ENCODE data around the gene UBC. TPM values are rescaled to one million over a fixed set of nuclear protein-coding genes. Genes with fewer than 3 reads are reported as not detected.

Gene UBC
- total and polyA plus RNA-seq, 2 of the 4 experiments (the other 2 are of a cell fraction): 2,042 to 4,320 TPM

GRCh38 chr12:124930586-124930985 lies 16.1 kb upstream of the UBC start:
- Histone ChIP-seq H3K56ac (ENCODE audit: extremely low read depth, insufficient read depth, low read length) (no peak overlapping the region), H2AFZ (replicated peaks; ENCODE audit: low read length, poor library complexity) (peak overlapping the region; percentile 43), H3K27ac (ENCODE audit: insufficient read depth, low read length) (no peak overlapping the region), H3K79me1 (ENCODE audit: low read depth in 1 of 2, low read length in 2 of 2) (peaks cover 0 to 3% of the 10 kb centered on the region in 2 experiments; a peak in 1 of 4 replicates), H3K36me3 (ENCODE audit: control insufficient read depth, insufficient read depth, low read length) (no peaks in the 10 kb centered on the region), H2BK15ac (ENCODE audit: low read depth, low read length) (no peak overlapping the region), H3K9ac (ENCODE audit: low read depth, low read length) (no peak overlapping the region), H2AK9ac (replicated peaks; ENCODE audit: low read depth, low read length, poor library complexity) (no peak overlapping the region), H2BK5ac (ENCODE audit: low read depth, low read length, poor library complexity, severe bottlenecking) (no peak overlapping the region), H2BK120ac (ENCODE audit: low read depth, low read length) (no peak overlapping the region), H3K9me3 (ENCODE audit: control insufficient read depth, insufficient read depth, low read length) (no peaks in the 10 kb centered on the region), H3K14ac (replicated peaks; ENCODE audit: low read depth, low read length) (no peak overlapping the region), H3K4me2 (ENCODE audit: low read depth, low read length) (no peak overlapping the region), H3K27me3 (ENCODE audit: control insufficient read depth, insufficient read depth, low read length) (no peaks in the 10 kb centered on the region), H3K23ac (ENCODE audit: low read depth, low read length) (no peak overlapping the region; the same call in 1 of the 2 replicates), H3K18ac (ENCODE audit: low read depth, low read length) (no peak overlapping the region), H3K4me1 (ENCODE audit: control insufficient read depth, insufficient read depth, low read length) (peaks cover 6% of the 10 kb centered on the region), H2BK20ac (ENCODE audit: low read depth, low read length) (no peak overlapping the region), H4K20me1 (ENCODE audit: insufficient read depth, low read length) (peaks cover 7% of the 10 kb centered on the region; the same call in 1 of the 2 replicates), H3K4me3 (ENCODE audit: insufficient read depth, low read depth, low read length) (no peak overlapping the region), H3K9me1 (ENCODE audit: insufficient read depth, low read length) (peaks cover 12% of the 10 kb centered on the region; the same call in 1 of the 2 replicates), H4K8ac (ENCODE audit: low read depth in 2 of 2, low read length in 2 of 2) (no peak overlapping the region), H2AK5ac (ENCODE audit: low read depth, low read length) (peak overlapping the region; percentile 54; the same call in 1 of the 2 replicates), H3K4ac (ENCODE audit: low read depth, low read length) (peak overlapping the region; percentile 9; the same call in 1 of the 2 replicates), H4K91ac (ENCODE audit: insufficient read depth, low read depth, low read length) (no peak overlapping the region), H4K5ac (ENCODE audit: low read depth, low read length) (no peak overlapping the region)
- no TSS peak for BruUV-seq (replicated peaks)
- ChIA-PET CTCF (no interaction called here), POLR2A (ENCODE audit: unreplicated experiment) (no interaction called here)
- intact Hi-C loops (cut with micrococcal nuclease) (no loop called here), dilution Hi-C loops (cut with HindIII; ENCODE audit: low sequenced_read_pairs, unreplicated experiment) (no loop called here), in situ Hi-C loops (cut with MboI; ENCODE audit: low sequenced_read_pairs) (no loop called here)
- DNase-seq (no peak), ATAC-seq (ENCODE audit: low read depth) (no peak)
- TF ChIP-seq USF2 (IDR thresholded peaks at IDR 0.05; ENCODE audit: low read depth, low read length) (no peak), MAZ (IDR thresholded peaks at IDR 0.05; ENCODE audit: borderline replicate concordance, low read depth, low read length) (no peak), RCOR1 (IDR thresholded peaks at IDR 0.05; ENCODE audit: insufficient replicate concordance, low read length) (no peak), RFX5 (IDR thresholded peaks at IDR 0.05; ENCODE audit: low read depth, low read length) (no peak), CHD1 (IDR thresholded peaks at IDR 0.05; ENCODE audit: low read depth, low read length) (no peak), NFE2L2 (IDR thresholded peaks at IDR 0.05; ENCODE audit: low read depth, low read length) (no peak), RAD21 (IDR thresholded peaks at IDR 0.05; ENCODE audit: low read length) (no peak), CEBPB (IDR thresholded peaks at IDR 0.05; ENCODE audit: low read depth, low read length) (no peak), MAFK (IDR thresholded peaks at IDR 0.05; ENCODE audit: low read depth, low read length) (no peak), ELK1 (IDR thresholded peaks at IDR 0.05; ENCODE audit: borderline replicate concordance, low read depth, low read length) (no peak), CTCF (conservative IDR thresholded peaks at IDR 0.05; ENCODE audit: low read depth, low read length) (no peak), SMC3 (IDR thresholded peaks at IDR 0.05; ENCODE audit: low read depth, low read length) (no peak), POLR2A (IDR thresholded peaks at IDR 0.05; ENCODE audit: low read depth, low read length) (no peak), FOS (IDR thresholded peaks at IDR 0.05; ENCODE audit: low read depth, low read length) (no peak), MXI1 (IDR thresholded peaks at IDR 0.05; ENCODE audit: borderline replicate concordance, low read depth, low read length) (no peak), BHLHE40 (IDR thresholded peaks at IDR 0.05; ENCODE audit: low read depth, low read length) (no peak)
